MCF 10A (cell line): Measurements from ENCODE around the gene TBX3. TPM values are rescaled to one million over a fixed set of nuclear protein-coding genes. Genes with fewer than 3 reads are reported as not detected.
"Not testable (repeated sequence)": the region's sequence is repeated elsewhere in the genome, so short reads cannot be mapped to it uniquely, and the experiment has no call there.

Source experiments
- BruUV-seq: library from RNA; stranded (reverse); fragments of 400-500 nt; replicated peaks from 2 replicates; lab custom pipeline; 2021; lab: Mats Ljungman, UMichigan
- CTCF ChIA-PET: fragments of 300-600 bp; sonication (Branson Sonifier 250); formaldehyde crosslinking; extraction: SDS; loops from one replicate; lab custom pipeline; 2021; ENCODE audit warnings: antibody characterized with exemption, inconsistent platforms; lab: Yijun Ruan, JAX
- POLR2A ChIA-PET: fragments of 300-600, 350-650 bp; sonication (Branson Sonifier 250); formaldehyde crosslinking; extraction: SDS; loops from one replicate; lab custom pipeline; 2020; ENCODE audit warnings: antibody characterized with exemption, inconsistent platforms; lab: Yijun Ruan, JAX
- DNase-seq: peaks from one replicate; pipeline ENCODE4 v3.0.0-alpha.2; 2018; ENCODE audit not compliant: unreplicated experiment
- H3K27ac Mint-ChIP-seq: one replicate; pipeline ENCODE4 v1.8.0; 2022; ENCODE audit warnings: mild to moderate bottlenecking, low read depth, mixed read lengths; ENCODE audit not compliant: unreplicated experiment
- H3K27me3 Mint-ChIP-seq: one replicate; pipeline ENCODE4 v1.8.0; 2022; ENCODE audit warnings: mixed read lengths; ENCODE audit not compliant: insufficient read depth, unreplicated experiment
- H3K36me3 Mint-ChIP-seq: one replicate; pipeline ENCODE4 v1.8.0; 2022; ENCODE audit warnings: mild to moderate bottlenecking, moderate library complexity, mixed read lengths; ENCODE audit not compliant: insufficient read depth, unreplicated experiment
- H3K4me1 Mint-ChIP-seq: one replicate; pipeline ENCODE4 v1.8.0; 2022; ENCODE audit warnings: mixed read lengths; ENCODE audit not compliant: insufficient read depth, unreplicated experiment
- H3K4me3 Mint-ChIP-seq: one replicate; pipeline ENCODE4 v1.8.0; 2022; ENCODE audit warnings: mild to moderate bottlenecking, moderate library complexity, mixed read lengths; ENCODE audit not compliant: unreplicated experiment
- H3K9me3 Mint-ChIP-seq: one replicate; pipeline ENCODE4 v1.8.0; 2022; ENCODE audit warnings: mixed read lengths; ENCODE audit not compliant: unreplicated experiment
- intact Hi-C: fragments of 100-400 bp; cut with micrococcal nuclease; formaldehyde crosslinking; loops from 2 replicates; pipeline ENCODE4 v1.14.1; 2022
- total RNA-seq: library from RNA; stranded (reverse); gene quantifications from 2 replicates; pipeline ENCODE4 v1.2.3, GENCODE V29; 2022
- TF ChIP-seq, protein P1 (sequence below): fragments of 200-600 bp; IDR thresholded peaks from one replicate; pipeline ENCODE4 v1.8.0; 2022; ENCODE audit warnings: antibody characterized with exemption, mild to moderate bottlenecking; ENCODE audit not compliant: unreplicated experiment

The TBX3 gene
- total RNA-seq, 1 experiment from 2014 or later, result 6.6 TPM

DNA sequence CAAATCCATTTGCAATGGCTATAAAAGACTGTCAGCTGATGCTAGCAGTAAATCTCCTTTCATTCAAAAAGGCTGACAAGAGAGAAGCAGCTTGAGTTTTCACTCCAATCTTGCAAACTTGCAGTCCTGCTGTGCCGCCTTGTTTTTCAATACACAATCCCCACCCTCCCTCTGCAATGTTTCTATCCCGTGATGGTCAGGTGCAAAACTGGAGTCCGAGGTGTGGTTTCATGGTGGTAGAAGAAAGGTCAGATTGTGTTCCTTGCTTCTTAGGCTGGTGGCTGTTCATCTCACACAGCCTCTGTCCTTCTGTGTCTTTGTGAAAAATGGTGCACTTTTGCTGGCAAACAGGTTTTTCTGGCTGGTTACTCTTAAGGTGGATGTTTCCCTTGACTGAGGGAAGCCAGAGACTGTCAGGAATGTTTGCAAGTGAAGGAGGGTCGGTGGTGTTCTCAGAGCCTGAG, 27.7 kb upstream of the TBX3 start:
- Mint-ChIP-seq H3K4me1 (no peaks in the 10 kb centered on the region), H3K4me3 (no peak overlapping the region), H3K36me3 (no peaks in the 10 kb centered on the region), H3K9me3 (peaks cover 7% of the 10 kb centered on the region), H3K27me3 (peaks cover 12% of the 10 kb centered on the region), H3K27ac (no peak overlapping the region)
- DNase-seq, result no peak
- TF ChIP-seq, protein P1, sequence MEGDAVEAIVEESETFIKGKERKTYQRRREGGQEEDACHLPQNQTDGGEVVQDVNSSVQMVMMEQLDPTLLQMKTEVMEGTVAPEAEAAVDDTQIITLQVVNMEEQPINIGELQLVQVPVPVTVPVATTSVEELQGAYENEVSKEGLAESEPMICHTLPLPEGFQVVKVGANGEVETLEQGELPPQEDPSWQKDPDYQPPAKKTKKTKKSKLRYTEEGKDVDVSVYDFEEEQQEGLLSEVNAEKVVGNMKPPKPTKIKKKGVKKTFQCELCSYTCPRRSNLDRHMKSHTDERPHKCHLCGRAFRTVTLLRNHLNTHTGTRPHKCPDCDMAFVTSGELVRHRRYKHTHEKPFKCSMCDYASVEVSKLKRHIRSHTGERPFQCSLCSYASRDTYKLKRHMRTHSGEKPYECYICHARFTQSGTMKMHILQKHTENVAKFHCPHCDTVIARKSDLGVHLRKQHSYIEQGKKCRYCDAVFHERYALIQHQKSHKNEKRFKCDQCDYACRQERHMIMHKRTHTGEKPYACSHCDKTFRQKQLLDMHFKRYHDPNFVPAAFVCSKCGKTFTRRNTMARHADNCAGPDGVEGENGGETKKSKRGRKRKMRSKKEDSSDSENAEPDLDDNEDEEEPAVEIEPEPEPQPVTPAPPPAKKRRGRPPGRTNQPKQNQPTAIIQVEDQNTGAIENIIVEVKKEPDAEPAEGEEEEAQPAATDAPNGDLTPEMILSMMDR, result no peak
- intact Hi-C loops, result no loop called here
- POLR2A ChIA-PET, result no interaction called here
- CTCF ChIA-PET, result no interaction called here
- BruUV-seq, result no TSS peak

DNA sequence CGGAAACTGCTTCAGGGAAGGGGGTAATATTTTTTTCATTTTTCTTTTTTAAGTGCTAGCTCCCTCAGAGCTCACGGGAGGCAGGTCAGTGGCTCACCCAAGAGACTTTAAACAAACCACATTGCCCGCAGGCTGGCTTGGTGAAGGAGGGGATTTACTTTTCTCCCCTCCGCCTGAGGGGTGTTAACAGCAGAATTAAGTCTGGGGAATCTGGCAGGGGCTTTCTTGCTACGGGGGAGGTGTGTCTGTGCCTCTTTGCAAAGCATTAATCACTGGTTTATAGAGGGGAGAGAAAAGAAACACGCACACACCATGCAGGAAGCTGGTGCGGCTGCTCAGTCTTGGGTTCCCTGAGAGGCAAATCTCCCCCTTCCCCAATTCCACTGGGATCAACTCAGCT, 26.2 kb upstream of the TBX3 start:
- peaks cover 12% of the 10 kb centered on the region for H3K27me3 Mint-ChIP-seq
- H3K4me3 Mint-ChIP-seq, result no peak overlapping the region
- no TSS peak for BruUV-seq
- no peaks in the 10 kb centered on the region for H3K36me3 Mint-ChIP-seq
- CTCF ChIA-PET, result no interaction called here
- POLR2A ChIA-PET, result no interaction called here
- peaks cover 7% of the 10 kb centered on the region for H3K9me3 Mint-ChIP-seq
- intact Hi-C loops, result no loop called here
- no peaks in the 10 kb centered on the region for H3K4me1 Mint-ChIP-seq
- DNase-seq, result no peak
- TF ChIP-seq, protein P1, result no peak
- H3K27ac Mint-ChIP-seq, result no peak overlapping the region

GRCh38 chr12:114709112-114709511, 25.1 kb upstream of the TBX3 start:
- CTCF ChIA-PET, result interaction anchor here (0.6 kb wide), 1 partner anchor 308 kb away, joined by 3 read pairs; no protein-coding TSS in a partner anchor

DNA sequence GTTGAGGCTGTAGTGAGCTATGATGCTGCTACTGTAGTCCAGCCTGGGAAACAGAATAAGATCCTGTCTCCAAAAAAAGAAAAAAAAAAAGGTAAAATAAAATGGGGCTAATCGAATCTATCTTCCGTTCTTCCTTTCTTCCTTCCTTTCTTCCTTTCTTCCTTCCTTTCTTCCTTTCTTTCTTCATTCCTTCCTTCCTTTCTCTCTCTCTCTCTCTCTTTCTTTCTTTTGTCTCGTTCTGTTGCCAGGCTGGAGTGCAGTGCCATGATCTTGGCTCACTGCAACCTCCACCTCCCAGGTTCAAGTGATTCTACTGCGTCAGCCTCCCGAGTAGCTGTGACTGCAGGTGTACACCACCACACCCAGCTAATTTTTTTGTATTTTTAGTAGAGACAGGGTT, 24.6 kb upstream of the TBX3 start:
- POLR2A ChIA-PET, result interaction anchor here (0.6 kb wide), 1 partner anchor 672 kb away, joined by 3 read pairs; no protein-coding TSS in a partner anchor
- CTCF ChIA-PET, result interaction anchor here (0.6 kb wide), 2 partner anchors 306 to 309 kb away, joined by 3 read pairs; no protein-coding TSS in a partner anchor
- BruUV-seq, H3K9me3 Mint-ChIP-seq, H3K27ac Mint-ChIP-seq, intact Hi-C loops, H3K4me1 Mint-ChIP-seq, DNase-seq, H3K36me3 Mint-ChIP-seq, H3K4me3 Mint-ChIP-seq: not testable (repeated sequence)
- H3K27me3 Mint-ChIP-seq, result peaks cover 21% of the 10 kb centered on the region

More at GRCh38 chr12:114709112-114709511, 25.1 kb upstream of the TBX3 start:
- BruUV-seq, result no TSS peak
- intact Hi-C loops, result no loop called here
- Mint-ChIP-seq H3K27me3 (peaks cover 16% of the 10 kb centered on the region), H3K4me3 (no peak overlapping the region), H3K36me3 (no peaks in the 10 kb centered on the region), H3K27ac (no peak overlapping the region), H3K9me3 (peaks cover 7% of the 10 kb centered on the region), H3K4me1 (no peaks in the 10 kb centered on the region)
- no peak for DNase-seq
- POLR2A ChIA-PET, result interaction anchor here (0.6 kb wide), 1 partner anchor 673 kb away, joined by 3 read pairs; no protein-coding TSS in a partner anchor
- TF ChIP-seq, protein P1, result no peak
